Measurements from ENCODE around the gene SNRNP25.
A peak's percentile ranks its signal among the peaks of the same experiment; 100 is the strongest.

SNRNP25 gene

DNA sequence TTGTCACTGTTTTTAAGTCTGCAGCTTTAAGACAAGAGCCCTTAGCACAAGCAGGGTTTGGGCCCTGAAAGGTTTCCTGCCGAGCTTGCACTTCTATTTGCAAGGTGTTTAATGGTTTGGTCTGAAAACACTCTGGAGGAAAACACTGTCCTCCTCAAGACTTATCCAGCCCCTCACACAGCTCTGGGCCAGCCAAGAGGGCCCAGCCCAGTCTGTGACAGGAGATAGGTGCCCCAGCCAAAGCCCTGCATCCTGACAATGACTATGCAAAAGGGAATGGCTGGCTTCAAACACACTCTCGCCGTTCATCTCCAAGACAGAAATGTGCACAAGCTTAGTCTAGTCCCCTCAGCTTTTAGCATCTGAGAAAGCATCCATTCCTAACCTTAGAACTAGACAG is 51.3 kb downstream of the SNRNP25 start:
- DNase-seq (ENCODE audit: low read depth) = no peak

DNA sequence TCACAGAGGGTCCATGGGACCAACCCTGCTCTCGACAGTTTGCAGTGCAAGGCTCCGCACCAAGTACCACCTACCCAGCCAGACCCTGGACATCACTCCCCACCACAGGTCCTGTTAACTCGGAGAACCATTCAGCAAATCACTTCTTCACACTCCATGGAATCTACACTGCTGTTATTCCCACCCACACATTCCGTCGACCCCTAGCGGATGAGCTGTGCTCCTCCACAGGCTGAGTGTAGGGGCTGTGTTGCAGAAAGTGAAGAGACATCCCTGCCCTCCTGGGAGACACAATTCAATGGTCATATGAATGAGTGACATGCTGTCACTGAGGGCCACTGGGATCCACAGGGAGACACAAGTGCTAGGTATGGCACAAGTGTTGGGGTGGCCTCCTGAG is 51.9 kb downstream of the SNRNP25 start:
- DNase-seq (ENCODE audit: low read depth) = no peak

DNA sequence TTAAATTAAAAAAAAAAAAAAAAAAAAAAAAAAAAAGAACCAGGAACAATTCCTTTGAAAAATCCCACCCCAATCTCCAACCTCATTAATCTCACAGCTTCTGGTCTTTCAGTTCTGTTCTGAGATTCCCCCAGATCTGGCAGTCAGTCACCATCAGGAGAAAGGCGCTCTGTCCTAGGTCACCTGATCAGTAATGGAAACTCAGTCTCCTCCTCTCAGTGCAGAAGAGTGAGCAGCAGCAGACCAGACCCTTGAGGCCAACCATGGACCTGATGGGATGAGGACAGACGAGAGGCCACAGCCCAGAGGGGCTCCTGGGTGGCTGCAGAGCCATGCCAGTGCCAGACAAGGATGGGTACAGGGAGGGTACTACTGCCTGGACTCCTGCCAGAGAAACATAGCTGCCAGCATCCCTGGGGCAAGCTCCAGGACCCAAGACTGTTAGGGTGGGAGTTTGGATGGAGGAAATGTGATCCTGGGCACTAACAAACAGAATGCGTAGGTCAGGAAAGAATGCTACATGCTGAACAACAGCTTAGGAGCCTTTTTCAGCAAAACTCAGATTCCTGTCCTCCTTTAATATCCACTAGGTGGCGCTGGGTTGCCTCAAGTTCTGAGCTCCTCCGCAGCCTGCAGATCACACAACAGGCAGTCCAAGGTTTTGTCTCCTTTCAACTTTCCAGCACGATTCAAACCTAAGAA is 53.1 kb downstream of the SNRNP25 start:
- DNase-seq (ENCODE audit: low read depth) = peak; percentile 31

Data from activated T-cell treated with anti-CD3 and anti-CD28 coated beads for 24 hours (primary cell).